K562 (cell line): Measurements from ENCODE around the gene TRNAU1AP. TPM values are rescaled to one million over a fixed set of nuclear protein-coding genes. Genes with fewer than 3 reads are reported as not detected.
A peak's percentile ranks its signal among the peaks of the same experiment; 100 is the strongest.

Experiments used
- ARHGAP35 ChIP-seq: fragments of 450-650 bp; IDR thresholded peaks from 2 replicates; pipeline ENCODE4 v1.6.1; 2018; ENCODE audit not compliant: partially characterized antibody
- CBX3 ChIP-seq, 2 experiments: IDR thresholded peaks; 1 replicate in 1 of 2; 2 replicates in 1 of 2; pipeline ENCODE4 v1.6.1; 2012; ENCODE audit warnings: inconsistent platforms in 2 of 2, low read length in 2 of 2, borderline replicate concordance in 1 of 2, control low read depth in 1 of 2
- CHD2 ChIP-seq: IDR thresholded peaks from 2 replicates; pipeline ENCODE4 v1.6.1; 2011; ENCODE audit warnings: low read depth, low read length
- CLOCK ChIP-seq: fragments of 250-450 bp; sonication (Bioruptor Pico); IDR thresholded peaks from 2 replicates; pipeline ENCODE4 v1.4.0; 2020; ENCODE audit warnings: mild to moderate bottlenecking, moderate library complexity, borderline replicate concordance
- CREB1 ChIP-seq, 2 experiments: sonication (generic) in 1 of 2; formaldehyde crosslinking in 1 of 2; IDR thresholded peaks; 2 replicates each; pipeline versions ENCODE4 v1.6.1 to v1.8.0; 2012 to 2022; ENCODE audit warnings: inconsistent platforms in 1 of 2, mild to moderate bottlenecking in 1 of 2, missing genetic modification reagents in 1 of 2, moderate library complexity in 1 of 2
- ELF1 ChIP-seq: fragments of 200-800 bp; sonication (Bioruptor generic); IDR thresholded peaks from 2 replicates; pipeline ENCODE4 v1.6.1; 2016; ENCODE audit warnings: missing genetic modification characterization, missing compliant biosample characterization
- FOXO4 ChIP-seq: fragments of 450-650 bp; formaldehyde crosslinking; IDR thresholded peaks from 2 replicates; pipeline ENCODE4 v1.4.0; 2020; ENCODE audit warnings: mild to moderate bottlenecking, moderate library complexity
- GATAD2B ChIP-seq: fragments of 450-650 bp; IDR thresholded peaks from 2 replicates; pipeline ENCODE4 v1.6.1; 2017; ENCODE audit warnings: mild to moderate bottlenecking, borderline replicate concordance
- ILF3 ChIP-seq: fragments of 450-650 bp; IDR thresholded peaks from 2 replicates; pipeline ENCODE4 v1.6.1; 2018; ENCODE audit warnings: antibody characterized with exemption, mild to moderate bottlenecking, moderate library complexity, borderline replicate concordance
- IRF2 ChIP-seq: sonication (generic); formaldehyde crosslinking; IDR thresholded peaks from 2 replicates; pipeline ENCODE4 v1.8.1; 2022; ENCODE audit warnings: mild to moderate bottlenecking, missing genetic modification reagents
- KAT2B ChIP-seq: IDR thresholded peaks from one replicate; pipeline ENCODE4 v1.6.1; 2012; ENCODE audit warnings: low read depth, mild to moderate bottlenecking, control low read depth, inconsistent platforms, low read length, moderate library complexity
- MAZ ChIP-seq, 2 experiments: fragments of 450-650 bp in 1 of 2; sonication (generic) in 1 of 2; formaldehyde crosslinking; IDR thresholded peaks in 1 of 2; conservative IDR thresholded peaks in 1 of 2; 2 replicates each; pipeline versions ENCODE4 v1.4.0 to v1.5.0; 2020; ENCODE audit warnings: mild to moderate bottlenecking in 1 of 2, missing genetic modification reagents in 1 of 2
- MTF1 ChIP-seq: fragments of 250-450 bp; sonication (Bioruptor Pico); IDR thresholded peaks from 2 replicates; pipeline ENCODE4 v1.9.0; 2021; ENCODE audit warnings: moderate library complexity, mild to moderate bottlenecking, inconsistent platforms, borderline replicate concordance
- PATZ1 ChIP-seq: fragments of 250-450 bp; sonication (Bioruptor Pico); IDR thresholded peaks from 2 replicates; pipeline ENCODE4 v1.5.0; 2020; ENCODE audit warnings: mild to moderate bottlenecking, borderline replicate concordance
- POLR2AphosphoS5 ChIP-seq: IDR thresholded peaks from 2 replicates; pipeline ENCODE4 v1.6.1; 2011; ENCODE audit warnings: mild to moderate bottlenecking, low read depth, low read length, moderate library complexity; ENCODE audit not compliant: control insufficient read depth, insufficient read depth
- PREB ChIP-seq: sonication (generic); formaldehyde crosslinking; IDR thresholded peaks from 2 replicates; pipeline ENCODE4 v1.8.1; 2023; ENCODE audit warnings: mild to moderate bottlenecking, missing genetic modification reagents
- SOX6 ChIP-seq: fragments of 450-650 bp; IDR thresholded peaks from 2 replicates; pipeline ENCODE4 v1.6.1; 2014; ENCODE audit warnings: mild to moderate bottlenecking
- SUPT5H ChIP-seq: fragments of 450-650 bp; IDR thresholded peaks from 2 replicates; pipeline ENCODE4 v1.6.1; 2016
- TEAD4 ChIP-seq, 2 experiments: sonication (generic) in 1 of 2; formaldehyde crosslinking in 1 of 2; IDR thresholded peaks; 2 replicates each; pipeline versions ENCODE4 v1.6.1 to v1.8.0; 2012 to 2022; ENCODE audit warnings: borderline replicate concordance in 1 of 2, inconsistent platforms in 1 of 2, low read length in 1 of 2, mild to moderate bottlenecking in 1 of 2, missing genetic modification reagents in 1 of 2
- ZNF12 ChIP-seq: sonication (generic); formaldehyde crosslinking; IDR thresholded peaks from 2 replicates; pipeline ENCODE4 v1.4.0; 2020; ENCODE audit warnings: mild to moderate bottlenecking, missing genetic modification reagents
- ZNF785 ChIP-seq: fragments of 250-450 bp; sonication (Bioruptor Pico); IDR thresholded peaks from 2 replicates; pipeline ENCODE4 v1.4.0; 2020; ENCODE audit warnings: mild to moderate bottlenecking
- polyA plus RNA-seq, 8 experiments: library from polyadenylated mRNA; depleted of rRNA in 4 of 8; stranded (reverse) in 5 of 8; unstranded in 3 of 8; fragments of >200 nt; fragmentation: Nextera tagmentation in 2 of 8; fragmentation: Illumina TruSeq in 1 of 8; extraction: Ambion mirVana in 2 of 8; extraction: Trizol in 1 of 8; gene quantifications; 2 replicates each; pipeline versions ENCODE4 v1.2.1 to v1.2.3, GENCODE V29; 2011 to 2014; ENCODE audit warnings: inconsistent platforms in 1 of 8, missing spikeins in 1 of 8
- total RNA-seq, 7 experiments: library from RNA; depleted of rRNA in 6 of 7; stranded (reverse); fragments of >200 nt in 6 of 7; fragmentation: Illumina TruSeq in 2 of 7; extraction: Trizol in 2 of 7; gene quantifications; 2 replicates each; pipeline versions ENCODE4 v1.2.1 to v1.2.3, GENCODE V29; 2011 to 2021; ENCODE audit warnings: low replicate concordance in 1 of 7

Gene TRNAU1AP
- total and polyA plus RNA-seq, 9 of the 15 experiments (the other 6 are each of a cell fraction or from before 2014, with no cell fraction given): 34.9 to 110 (median 46.3) TPM

- TF ChIP-seq ARHGAP35 (no peak), MTF1 (CRISPR knock-in tag) (no peak), CHD2 (peak; percentile 64), IRF2 (CRISPR knock-in tag) (no peak), FOXO4 (CRISPR knock-in tag) (no peak), CREB1 (IDR thresholded peaks at IDR 0.05) (no peak), CREB1 (CRISPR knock-in tag; IDR thresholded peaks at IDR 0.05) (no peak), SOX6 (peak; percentile 28; the same call in 1 of the 2 replicates), PREB (CRISPR knock-in tag) (no peak), POLR2AphosphoS5 (peak; percentile 94), PATZ1 (no peak), TEAD4 (IDR thresholded peaks at IDR 0.05; ENCODE audit: low read length) (no peak), TEAD4 (CRISPR knock-in tag; IDR thresholded peaks at IDR 0.05; ENCODE audit: borderline replicate concordance) (no peak), ZNF12 (CRISPR knock-in tag) (no peak), CLOCK (no peak), GATAD2B (no peak), SUPT5H (peak; percentile 61), ELF1 (tag) (no peak), MAZ (CRISPR knock-in tag; conservative IDR thresholded peaks at IDR 0.05 in 1 of 2, IDR thresholded peaks at IDR 0.05 in 1 of 2) (no peak), ILF3 (peak; percentile 75; the same call in 1 of the 2 replicates), KAT2B (no peak), CBX3 (IDR thresholded peaks at IDR 0.05; ENCODE audit: borderline replicate concordance in 1 of 2, low read length in 2 of 2) (0 out of 3 replicates have a peak, but pooled peaks of 1 of the 2 experiments have one; percentile 5), ZNF785 (CRISPR knock-in tag) (no peak)
These were observed 40.8 kb upstream of the TRNAU1AP start (continued) for GRCh38 chr1:28512058-28512611.
